GM23338 (cell line): ENCODE measurements around the gene DCLK1. TPM values are rescaled to one million over a fixed set of nuclear protein-coding genes. Genes with fewer than 3 reads are reported as not detected.

ENCODE experiments used
- ATAC-seq: fragments of 200-7000 bp; cut with Tn5 transposase; 3 replicates; pipeline ENCODE4 v1.9.1; 2020
- DNase-seq: peaks from one replicate; pipeline ENCODE4 v3.0.0-alpha.2; 2015; ENCODE audit warnings: low spot score
- H2AFZ ChIP-seq: fragments of 200-600 bp; sonication (generic); 2 replicates; pipeline ENCODE4 v1.8.0; 2016; ENCODE audit warnings: antibody characterized with exemption, mild to moderate bottlenecking, moderate library complexity
- H3F3A ChIP-seq: fragments of 200-600 bp; sonication (generic); replicated peaks from 2 replicates; pipeline ENCODE4 v1.8.0; 2017; ENCODE audit warnings: antibody characterized with exemption, mixed run types, low read depth
- H3K27ac ChIP-seq: fragments of 200-600 bp; sonication (generic); 2 replicates; pipeline ENCODE4 v1.6.1; 2016; ENCODE audit warnings: low read depth
- H3K27me3 ChIP-seq: fragments of 200-600 bp; sonication (generic); 2 replicates; pipeline ENCODE4 v1.8.0; 2016; ENCODE audit warnings: mild to moderate bottlenecking, mixed run types, moderate library complexity; ENCODE audit not compliant: insufficient read depth
- H3K36me3 ChIP-seq: fragments of 200-600 bp; sonication (generic); 2 replicates; pipeline ENCODE4 v1.8.0; 2016; ENCODE audit warnings: mild to moderate bottlenecking; ENCODE audit not compliant: insufficient read depth
- H3K4me1 ChIP-seq: fragments of 200-600 bp; sonication (generic); 2 replicates; pipeline ENCODE4 v1.8.0; 2016; ENCODE audit warnings: mild to moderate bottlenecking, moderate library complexity; ENCODE audit not compliant: insufficient read depth
- H3K4me2 ChIP-seq: fragments of 200-600 bp; sonication (generic); 2 replicates; pipeline ENCODE4 v1.7.1; 2017; ENCODE audit warnings: mixed run types
- H3K4me3 ChIP-seq: fragments of 200-600 bp; sonication (generic); 2 replicates; pipeline ENCODE4 v1.6.1; 2016; ENCODE audit warnings: mixed run types
- H3K79me2 ChIP-seq: fragments of 200-600 bp; sonication (generic); replicated peaks from 2 replicates; pipeline ENCODE4 v1.8.0; 2017; ENCODE audit warnings: mild to moderate bottlenecking; ENCODE audit not compliant: insufficient read depth
- H3K9me2 ChIP-seq: fragments of 200-600 bp; sonication (generic); 2 replicates; pipeline ENCODE4 v1.8.0; 2017; ENCODE audit not compliant: insufficient read depth
- H4K20me1 ChIP-seq: fragments of 200-600 bp; sonication (generic); replicated peaks from 2 replicates; pipeline ENCODE4 v1.8.0; 2017; ENCODE audit warnings: mild to moderate bottlenecking; ENCODE audit not compliant: insufficient read depth
- H3K27ac Mint-ChIP-seq: 2 replicates; pipeline ENCODE4 v1.8.0; 2020; ENCODE audit warnings: inconsistent platforms, mild to moderate bottlenecking, moderate library complexity, mixed read lengths
- H3K27me3 Mint-ChIP-seq: 3 replicates; pipeline ENCODE4 v1.8.0; 2022; ENCODE audit warnings: low read depth, mild to moderate bottlenecking, moderate library complexity, mixed read lengths, inconsistent platforms; ENCODE audit not compliant: insufficient read depth, poor library complexity
- H3K36me3 Mint-ChIP-seq: 3 replicates; pipeline ENCODE4 v1.8.0; 2021; ENCODE audit warnings: low read depth, mild to moderate bottlenecking, inconsistent platforms, moderate library complexity, mixed read lengths
- H3K4me1 Mint-ChIP-seq: 3 replicates; pipeline ENCODE4 v1.8.0; 2020; ENCODE audit warnings: mild to moderate bottlenecking, inconsistent platforms, mixed read lengths
- H3K4me3 Mint-ChIP-seq: 3 replicates; pipeline ENCODE4 v1.8.0; 2021; ENCODE audit warnings: moderate library complexity, mild to moderate bottlenecking, inconsistent platforms, mixed read lengths
- H3K9me3 Mint-ChIP-seq: 3 replicates; pipeline ENCODE4 v1.8.0; 2020; ENCODE audit warnings: moderate library complexity, mild to moderate bottlenecking, inconsistent platforms, mixed read lengths
- EZH2phosphoT487 ChIP-seq: fragments of 200-600 bp; sonication (generic); IDR thresholded peaks from one replicate; pipeline ENCODE4 v1.8.1; 2018; ENCODE audit warnings: antibody characterized with exemption; ENCODE audit not compliant: unreplicated experiment
- REST ChIP-seq: IDR thresholded peaks from one replicate; pipeline ENCODE4 v1.6.1; 2018; ENCODE audit warnings: antibody characterized with exemption; ENCODE audit not compliant: unreplicated experiment
- ZNF462 ChIP-seq: fragments of 250-450 bp; sonication (Bioruptor Pico); IDR thresholded peaks from 2 replicates; pipeline ENCODE4 v1.5.0; 2020; ENCODE audit warnings: mild to moderate bottlenecking, moderate library complexity
- polyA plus RNA-seq: library from polyadenylated mRNA; unstranded; fragments of >200 nt; fragmentation: Nextera tagmentation; extraction: Ambion mirVana; gene quantifications from 2 replicates; pipeline ENCODE4 v1.2.1, GENCODE V29; 2016
- total RNA-seq: library from RNA; depleted of rRNA; stranded (reverse); fragments of >200 nt; shearing (Covaris generic); gene quantifications from 2 replicates; pipeline ENCODE4 v1.2.3, GENCODE V29; 2014

Gene DCLK1
- total and polyA plus RNA-seq, 2 experiments from 2014 or later = 13.1 to 57.7 TPM

GRCh38 chr13:36174923-36175322, 43.7 kb upstream of the DCLK1 start:
- no peaks in the 10 kb centered on the region for H3K36me3 Mint-ChIP-seq
- TF ChIP-seq EZH2phosphoT487 (no peak), ZNF462 (CRISPR knock-in tag) (no peak)
- no peak for DNase-seq
- peak overlapping the region; percentile 73 for H2AFZ ChIP-seq
- no peaks in the 10 kb centered on the region for H3F3A ChIP-seq
- H3K79me2 ChIP-seq = no peaks in the 10 kb centered on the region
- H3K4me3 Mint-ChIP-seq = no peak overlapping the region
- H3K27me3 Mint-ChIP-seq = peaks cover 3% of the 10 kb centered on the region
- no peaks in the 10 kb centered on the region for H3K9me3 Mint-ChIP-seq
- no peaks in the 10 kb centered on the region for H3K36me3 ChIP-seq
- ATAC-seq = peak; percentile 62
- H3K27ac Mint-ChIP-seq = peak overlapping the region; percentile 58; the same call in 1 of the 2 replicates
- no peaks in the 10 kb centered on the region for H3K9me2 ChIP-seq
- no peak overlapping the region for H3K4me3 ChIP-seq
- H4K20me1 ChIP-seq = no peaks in the 10 kb centered on the region
- peaks cover 18% of the 10 kb centered on the region; the same call in 1 of the 2 replicates for H3K4me1 ChIP-seq
- H3K27me3 ChIP-seq = no peaks in the 10 kb centered on the region
- peaks cover 23% of the 10 kb centered on the region for H3K4me1 Mint-ChIP-seq
- no peak overlapping the region for H3K4me2 ChIP-seq
- no peak overlapping the region for H3K27ac ChIP-seq

GRCh38 chr13:36173571-36174322, 42.6 kb upstream of the DCLK1 start:
- Mint-ChIP-seq H3K4me1 (peaks cover 23% of the 10 kb centered on the region), H3K27me3 (peaks cover 3% of the 10 kb centered on the region), H3K9me3 (no peaks in the 10 kb centered on the region), H3K4me3 (no peak overlapping the region), H3K36me3 (no peaks in the 10 kb centered on the region), H3K27ac (no peak overlapping the region)
- H3K4me1 ChIP-seq = peaks cover 18% of the 10 kb centered on the region; the same call in 1 of the 2 replicates
- no peaks in the 10 kb centered on the region for H4K20me1 ChIP-seq
- H3K27me3 ChIP-seq = no peaks in the 10 kb centered on the region
- H3K4me3 ChIP-seq = no peak overlapping the region
- H3K9me2 ChIP-seq = no peaks in the 10 kb centered on the region
- H3K4me2 ChIP-seq = no peak overlapping the region
- no peaks in the 10 kb centered on the region for H3F3A ChIP-seq
- DNase-seq = no peak
- H3K27ac ChIP-seq = no peak overlapping the region
- H2AFZ ChIP-seq = no peak overlapping the region
- ATAC-seq = no peak; the same call in 2 of the 3 replicates
- no peaks in the 10 kb centered on the region for H3K79me2 ChIP-seq
- no peaks in the 10 kb centered on the region for H3K36me3 ChIP-seq
- peak; percentile 53 for TF ChIP-seq REST
